Fibroblast of lung (primary cell): ENCODE data around the gene VPS35L. TPM values are rescaled to one million over a fixed set of nuclear protein-coding genes. Genes with fewer than 3 reads are reported as not detected.

Source experiments
- DNase-seq, 2 donors: peaks; one replicate each; pipeline versions ENCODE4 v3.0.0 to v3.0.0-alpha.2; 2010; ENCODE audit warnings: low read depth in 2 of 2
- H2AFZ ChIP-seq: 2 replicates; pipeline ENCODE4 v1.5.1; 2012; ENCODE audit warnings: low read length, control low read depth, inconsistent platforms
- H3K27ac ChIP-seq: 2 replicates; pipeline ENCODE4 v1.5.1; 2011; ENCODE audit warnings: low read length, control low read depth; ENCODE audit not compliant: insufficient read depth
- H3K27me3 ChIP-seq: 2 replicates; pipeline ENCODE4 v1.5.1; 2011; ENCODE audit warnings: mild to moderate bottlenecking, low read length; ENCODE audit not compliant: control insufficient read depth, insufficient read depth
- H3K36me3 ChIP-seq: 2 replicates; pipeline ENCODE4 v1.5.1; 2011; ENCODE audit warnings: low read length; ENCODE audit not compliant: control insufficient read depth, insufficient read depth
- H3K4me1 ChIP-seq: 2 replicates; pipeline ENCODE4 v1.5.1; 2011; ENCODE audit warnings: low read length; ENCODE audit not compliant: control insufficient read depth, insufficient read depth; ENCODE audit errors: extremely low read depth
- H3K4me2 ChIP-seq: 2 replicates; pipeline ENCODE4 v1.5.1; 2011; ENCODE audit warnings: low read length, control low read depth; ENCODE audit not compliant: insufficient read depth; ENCODE audit errors: extremely low read depth
- H3K4me3 ChIP-seq, 4 experiments: fragments of 200-600 bp in 1 of 4; sonication (generic) in 1 of 4; replicated peaks in 1 of 4; 2 replicates each; pipeline ENCODE4 v1.5.1; 2011 to 2016; ENCODE audit warnings: low read length in 4 of 4, low read depth in 3 of 4, mild to moderate bottlenecking in 3 of 4, control low read depth in 2 of 4, inconsistent platforms in 1 of 4, mixed read lengths in 1 of 4; ENCODE audit not compliant: insufficient read depth in 1 of 4; ENCODE audit errors: control extremely low read depth in 1 of 4
- H3K79me2 ChIP-seq: 2 replicates; pipeline ENCODE4 v1.5.1; 2012; ENCODE audit warnings: mild to moderate bottlenecking, low read length, inconsistent platforms; ENCODE audit not compliant: control insufficient read depth, insufficient read depth
- H3K9ac ChIP-seq: 2 replicates; pipeline ENCODE4 v1.5.1; 2011; ENCODE audit warnings: mild to moderate bottlenecking, low read length, control low read depth; ENCODE audit not compliant: insufficient read depth
- H3K9me3 ChIP-seq: 2 replicates; pipeline ENCODE4 v1.5.1; 2012; ENCODE audit warnings: low read depth, low read length; ENCODE audit not compliant: control insufficient read depth, insufficient read depth
- H4K20me1 ChIP-seq: 2 replicates; pipeline ENCODE4 v1.5.1; 2011; ENCODE audit warnings: low read length; ENCODE audit not compliant: control insufficient read depth, insufficient read depth; ENCODE audit errors: extremely low read depth
- CTCF ChIP-seq, 2 donors: IDR thresholded peaks in 1 of 2; conservative IDR thresholded peaks in 1 of 2; 1 replicate in 1 of 2; 2 replicates in 1 of 2; pipeline ENCODE4 v1.5.1; 2011 to 2012; ENCODE audit warnings: low read length in 2 of 2, control low read depth in 1 of 2, inconsistent platforms in 1 of 2, low read depth in 1 of 2, mild to moderate bottlenecking in 1 of 2
- EZH2 ChIP-seq: IDR thresholded peaks from 2 replicates; pipeline ENCODE4 v1.5.1; 2012; ENCODE audit warnings: low read length, control low read depth, mild to moderate bottlenecking; ENCODE audit errors: missing control alignments
- polyA plus RNA-seq, 2 donors: library from polyadenylated mRNA; depleted of rRNA in 1 of 2; stranded (reverse) in 1 of 2; unstranded in 1 of 2; fragments of >200 nt; gene quantifications; 2 replicates each; pipeline ENCODE4 v1.2.1, GENCODE V29; 2011 to 2012; ENCODE audit warnings: missing spikeins in 1 of 2
- total RNA-seq: library from RNA; depleted of rRNA; stranded (reverse); fragments of >200 nt; gene quantifications from 2 replicates; pipeline ENCODE4 v1.2.1, GENCODE V29; 2014

Gene VPS35L
- total and polyA plus RNA-seq, 2 donors (not counting 1 experiment from before 2014, with no cell fraction given) = 46.7 to 54.7 TPM

- Histone ChIP-seq H4K20me1 (no peaks in the 10 kb centered on the region), H3K4me1 (no peaks in the 10 kb centered on the region), H3K4me2 (no peak overlapping the region), H3K9ac (no peak overlapping the region), H3K27ac (no peak overlapping the region), H3K9me3 (no peaks in the 10 kb centered on the region), H3K27me3 (no peaks in the 10 kb centered on the region), H3K4me3 (no peak overlapping the region), H3K36me3 (no peaks in the 10 kb centered on the region), H3K79me2 (no peaks in the 10 kb centered on the region), H2AFZ (no peak overlapping the region)
- DNase-seq = peak in 1 of 2 donors; percentile 84
- TF ChIP-seq CTCF (conservative IDR thresholded peaks at IDR 0.05 in 1 of 2, IDR thresholded peaks at IDR 0.05 in 1 of 2; ENCODE audit: low read depth in 1 of 2, low read length in 2 of 2) = no peak
- TF ChIP-seq EZH2 = no peak
These were observed 52.2 kb downstream of the VPS35L start for GRCh38 chr16:19607616-19608280.

DNA sequence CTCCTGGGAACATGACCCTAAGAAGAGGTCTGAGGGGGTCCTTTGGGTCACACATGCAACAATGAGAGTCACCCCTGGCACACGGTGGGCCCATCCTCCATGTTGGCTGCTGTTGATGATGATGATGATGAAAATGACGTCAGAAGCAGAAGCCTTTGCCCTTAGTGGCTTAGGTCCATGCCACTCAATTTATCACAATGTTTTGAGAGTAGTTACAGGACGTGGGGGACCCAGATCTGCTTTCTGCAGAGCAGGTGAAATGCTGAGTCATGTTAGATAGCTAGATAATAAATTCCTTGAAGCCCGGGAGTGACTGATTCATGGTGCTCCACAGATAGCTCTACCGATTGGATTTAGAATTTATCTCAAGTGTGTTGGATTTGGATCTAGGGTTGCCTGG is 53.9 kb downstream of the VPS35L start:
- H2AFZ ChIP-seq = no peak overlapping the region
- no peak overlapping the region for H3K27ac ChIP-seq
- no peaks in the 10 kb centered on the region for H3K79me2 ChIP-seq
- H4K20me1 ChIP-seq = no peaks in the 10 kb centered on the region
- no peaks in the 10 kb centered on the region for H3K27me3 ChIP-seq
- H3K9me3 ChIP-seq = no peaks in the 10 kb centered on the region
- no peak overlapping the region for H3K9ac ChIP-seq
- peak in 1 of 2 donors; percentile 21 for DNase-seq
- no peak overlapping the region for H3K4me2 ChIP-seq
- no peak overlapping the region for H3K4me3 ChIP-seq
- TF ChIP-seq EZH2 (no peak), CTCF (conservative IDR thresholded peaks at IDR 0.05 in 1 of 2, IDR thresholded peaks at IDR 0.05 in 1 of 2; ENCODE audit: low read depth in 1 of 2, low read length in 2 of 2) (no peak)
- H3K4me1 ChIP-seq = no peaks in the 10 kb centered on the region
- H3K36me3 ChIP-seq = no peaks in the 10 kb centered on the region

- no peaks in the 10 kb centered on the region for H3K36me3 ChIP-seq
- no peaks in the 10 kb centered on the region for H3K9me3 ChIP-seq
- no peak for DNase-seq
These were observed 54.7 kb downstream of the VPS35L start for GRCh38 chr16:19610200-19610599.

More at GRCh38 chr16:19610200-19610599, 54.7 kb downstream of the VPS35L start:
- no peak overlapping the region for H3K4me2 ChIP-seq
- no peaks in the 10 kb centered on the region for H3K4me1 ChIP-seq
- no peak overlapping the region for H2AFZ ChIP-seq
- no peaks in the 10 kb centered on the region for H3K27me3 ChIP-seq
- no peaks in the 10 kb centered on the region for H4K20me1 ChIP-seq
- H3K4me3 ChIP-seq = no peak overlapping the region
- no peak overlapping the region for H3K27ac ChIP-seq
- H3K9ac ChIP-seq = no peak overlapping the region
- H3K79me2 ChIP-seq = no peaks in the 10 kb centered on the region
- TF ChIP-seq EZH2 (no peak), CTCF (conservative IDR thresholded peaks at IDR 0.05 in 1 of 2, IDR thresholded peaks at IDR 0.05 in 1 of 2; ENCODE audit: low read depth in 1 of 2, low read length in 2 of 2) (no peak)
